Neural cell (in vitro differentiated cells): Measurements from ENCODE around the gene CCDC87.

Source experiments
- EZH2 ChIP-seq: fragments of 200-600, 300-800 bp; shearing (Covaris generic), sonication (generic); IDR thresholded peaks from 2 replicates; pipeline ENCODE4 v1.6.1; 2014; ENCODE audit warnings: antibody characterized with exemption, low read length, borderline replicate concordance, mild to moderate bottlenecking; ENCODE audit not compliant: insufficient read depth, poor library complexity, severe bottlenecking
- RAD21 ChIP-seq: fragments of 450-650 bp; conservative IDR thresholded peaks from 2 replicates; pipeline ENCODE4 v1.6.1; 2014; ENCODE audit warnings: antibody characterized with exemption, mild to moderate bottlenecking, moderate library complexity
- TF ChIP-seq, protein P1 (sequence below): fragments of 450-650 bp; IDR thresholded peaks from 2 replicates; pipeline ENCODE4 v1.5.1; 2014; ENCODE audit warnings: antibody characterized with exemption, mild to moderate bottlenecking, moderate library complexity; ENCODE audit not compliant: poor library complexity, severe bottlenecking
- TF ChIP-seq, protein P2 (sequence below): IDR thresholded peaks from 2 replicates; pipeline ENCODE4 v1.6.1; 2012; ENCODE audit warnings: borderline replicate concordance

DNA sequence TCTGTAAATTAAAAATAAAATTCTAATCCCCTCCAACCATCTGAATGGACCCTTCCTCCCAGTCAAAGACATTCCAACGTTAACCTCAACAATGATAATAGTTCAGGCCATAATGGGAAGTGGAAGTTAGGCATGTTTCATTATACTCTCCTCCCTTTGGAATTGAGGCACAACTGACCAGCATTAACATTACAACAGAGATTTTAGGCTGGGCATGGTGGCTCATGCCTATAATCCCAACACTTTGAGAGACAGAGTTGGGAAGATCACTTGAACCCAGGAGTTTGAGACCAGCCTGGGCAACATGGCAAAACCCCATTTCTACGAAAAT is 22.0 kb downstream of the CCDC87 start:
- TF ChIP-seq EZH2 (no peak), RAD21 (no peak)
- TF ChIP-seq, protein P1, sequence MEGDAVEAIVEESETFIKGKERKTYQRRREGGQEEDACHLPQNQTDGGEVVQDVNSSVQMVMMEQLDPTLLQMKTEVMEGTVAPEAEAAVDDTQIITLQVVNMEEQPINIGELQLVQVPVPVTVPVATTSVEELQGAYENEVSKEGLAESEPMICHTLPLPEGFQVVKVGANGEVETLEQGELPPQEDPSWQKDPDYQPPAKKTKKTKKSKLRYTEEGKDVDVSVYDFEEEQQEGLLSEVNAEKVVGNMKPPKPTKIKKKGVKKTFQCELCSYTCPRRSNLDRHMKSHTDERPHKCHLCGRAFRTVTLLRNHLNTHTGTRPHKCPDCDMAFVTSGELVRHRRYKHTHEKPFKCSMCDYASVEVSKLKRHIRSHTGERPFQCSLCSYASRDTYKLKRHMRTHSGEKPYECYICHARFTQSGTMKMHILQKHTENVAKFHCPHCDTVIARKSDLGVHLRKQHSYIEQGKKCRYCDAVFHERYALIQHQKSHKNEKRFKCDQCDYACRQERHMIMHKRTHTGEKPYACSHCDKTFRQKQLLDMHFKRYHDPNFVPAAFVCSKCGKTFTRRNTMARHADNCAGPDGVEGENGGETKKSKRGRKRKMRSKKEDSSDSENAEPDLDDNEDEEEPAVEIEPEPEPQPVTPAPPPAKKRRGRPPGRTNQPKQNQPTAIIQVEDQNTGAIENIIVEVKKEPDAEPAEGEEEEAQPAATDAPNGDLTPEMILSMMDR: no peak
- TF ChIP-seq, protein P2, sequence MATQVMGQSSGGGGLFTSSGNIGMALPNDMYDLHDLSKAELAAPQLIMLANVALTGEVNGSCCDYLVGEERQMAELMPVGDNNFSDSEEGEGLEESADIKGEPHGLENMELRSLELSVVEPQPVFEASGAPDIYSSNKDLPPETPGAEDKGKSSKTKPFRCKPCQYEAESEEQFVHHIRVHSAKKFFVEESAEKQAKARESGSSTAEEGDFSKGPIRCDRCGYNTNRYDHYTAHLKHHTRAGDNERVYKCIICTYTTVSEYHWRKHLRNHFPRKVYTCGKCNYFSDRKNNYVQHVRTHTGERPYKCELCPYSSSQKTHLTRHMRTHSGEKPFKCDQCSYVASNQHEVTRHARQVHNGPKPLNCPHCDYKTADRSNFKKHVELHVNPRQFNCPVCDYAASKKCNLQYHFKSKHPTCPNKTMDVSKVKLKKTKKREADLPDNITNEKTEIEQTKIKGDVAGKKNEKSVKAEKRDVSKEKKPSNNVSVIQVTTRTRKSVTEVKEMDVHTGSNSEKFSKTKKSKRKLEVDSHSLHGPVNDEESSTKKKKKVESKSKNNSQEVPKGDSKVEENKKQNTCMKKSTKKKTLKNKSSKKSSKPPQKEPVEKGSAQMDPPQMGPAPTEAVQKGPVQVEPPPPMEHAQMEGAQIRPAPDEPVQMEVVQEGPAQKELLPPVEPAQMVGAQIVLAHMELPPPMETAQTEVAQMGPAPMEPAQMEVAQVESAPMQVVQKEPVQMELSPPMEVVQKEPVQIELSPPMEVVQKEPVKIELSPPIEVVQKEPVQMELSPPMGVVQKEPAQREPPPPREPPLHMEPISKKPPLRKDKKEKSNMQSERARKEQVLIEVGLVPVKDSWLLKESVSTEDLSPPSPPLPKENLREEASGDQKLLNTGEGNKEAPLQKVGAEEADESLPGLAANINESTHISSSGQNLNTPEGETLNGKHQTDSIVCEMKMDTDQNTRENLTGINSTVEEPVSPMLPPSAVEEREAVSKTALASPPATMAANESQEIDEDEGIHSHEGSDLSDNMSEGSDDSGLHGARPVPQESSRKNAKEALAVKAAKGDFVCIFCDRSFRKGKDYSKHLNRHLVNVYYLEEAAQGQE: peak; percentile 7
